GM12878 (cell line): ENCODE results near the gene SLC30A4. TPM values are rescaled to one million over a fixed set of nuclear protein-coding genes. Genes with fewer than 3 reads are reported as not detected.

ENCODE experiments used
- ATAC-seq: fragments of 200-7000 bp; cut with Tn5 transposase; 3 replicates; pipeline ENCODE4 v1.9.1; 2020; ENCODE audit warnings: mild to moderate bottlenecking, moderate library complexity
- BruUV-seq: library from RNA; stranded (reverse); fragments of 400-500 nt; replicated peaks from 2 replicates; lab custom pipeline; 2021; lab: Mats Ljungman, UMichigan
- CTCF ChIA-PET: fragments of 300-600 bp; sonication (Branson Sonifier 250); formaldehyde crosslinking; extraction: SDS; loops from one replicate; lab custom pipeline; 2021; ENCODE audit warnings: inconsistent platforms; lab: Yijun Ruan, JAX
- POLR2A ChIA-PET: fragments of 350-600 bp; formaldehyde crosslinking; extraction: SDS; loops from one replicate; lab custom pipeline; 2021; ENCODE audit warnings: inconsistent platforms; lab: Charles Lee
- RAD21 ChIA-PET: fragments of 300-600 bp; sonication (Branson Sonifier 250); formaldehyde crosslinking; loops from one replicate; lab custom pipeline; 2023; ENCODE audit warnings: antibody characterized with exemption; ENCODE audit not compliant: unreplicated experiment; lab: Charles Lee
- SMC1A ChIA-PET: fragments of 300-600 bp; sonication (Branson Sonifier 250); formaldehyde crosslinking; loops from one replicate; lab custom pipeline; 2023; ENCODE audit not compliant: unreplicated experiment, uncharacterized antibody; lab: Charles Lee
- DNase-seq: peaks from one replicate; pipeline ENCODE4 v3.0.0-alpha.2; 2011; ENCODE audit warnings: low read depth, low spot score
- FAIRE-seq: peaks from 3 replicates; lab custom pipeline; 2011; peaks lifted over from hg19 to GRCh38; lab: Jason Lieb, UNC
- H2AFZ ChIP-seq: 2 replicates; pipeline ENCODE4 v1.6.0; 2011; ENCODE audit warnings: low read depth, low read length, control low read depth; ENCODE audit not compliant: control insufficient read depth
- H3K27ac ChIP-seq: 2 replicates; pipeline ENCODE4 v1.5.1; 2011; ENCODE audit warnings: control low read depth; ENCODE audit not compliant: control insufficient read depth, insufficient read depth
- H3K27me3 ChIP-seq, 2 experiments: replicated peaks in 1 of 2; 2 replicates each; pipeline versions ENCODE4 v1.6.0 to v1.6.1; 2011; ENCODE audit warnings: low read length in 1 of 2; ENCODE audit not compliant: control insufficient read depth in 2 of 2, insufficient read depth in 2 of 2
- H3K36me3 ChIP-seq, 2 experiments: 2 replicates each; pipeline ENCODE4 v1.5.1; 2011; ENCODE audit warnings: low read length in 1 of 2; ENCODE audit not compliant: control insufficient read depth in 2 of 2, insufficient read depth in 2 of 2
- H3K4me1 ChIP-seq: 2 replicates; pipeline ENCODE4 v1.6.1; 2011; ENCODE audit warnings: mild to moderate bottlenecking, low read length, moderate library complexity, mixed read lengths; ENCODE audit not compliant: control insufficient read depth, insufficient read depth
- H3K4me2 ChIP-seq: 2 replicates; pipeline ENCODE4 v1.6.0; 2011; ENCODE audit warnings: control low read depth; ENCODE audit not compliant: control insufficient read depth, insufficient read depth
- H3K4me3 ChIP-seq: fragments of 200-600 bp; sonication (generic); 2 replicates; pipeline ENCODE4 v1.5.1; 2016
- H3K79me2 ChIP-seq: 2 replicates; pipeline ENCODE4 v1.6.0; 2011; ENCODE audit warnings: low read length; ENCODE audit not compliant: control insufficient read depth, insufficient read depth
- H3K9ac ChIP-seq: 2 replicates; pipeline ENCODE4 v1.8.0; 2011; ENCODE audit warnings: low read length, control low read depth, mixed read lengths; ENCODE audit not compliant: control insufficient read depth, insufficient read depth
- H3K9me3 ChIP-seq: replicated peaks from 3 replicates; pipeline ENCODE4 v1.5.1; 2011; ENCODE audit warnings: mild to moderate bottlenecking, low read length; ENCODE audit not compliant: control insufficient read depth, insufficient read depth
- H4K20me1 ChIP-seq: 2 replicates; pipeline ENCODE4 v1.6.0; 2011; ENCODE audit not compliant: control insufficient read depth, insufficient read depth
- ATF7 ChIP-seq: fragments of 450-650 bp; IDR thresholded peaks from 2 replicates; pipeline ENCODE4 v1.6.1; 2016; ENCODE audit warnings: low read depth, mild to moderate bottlenecking
- BCL11A ChIP-seq: IDR thresholded peaks from 2 replicates; pipeline ENCODE4 v1.6.1; 2011; ENCODE audit warnings: low read depth, low read length
- CREB1 ChIP-seq: IDR thresholded peaks from 2 replicates; pipeline ENCODE4 v1.6.1; 2012; ENCODE audit warnings: low read depth, mild to moderate bottlenecking, inconsistent platforms
- E2F8 ChIP-seq: fragments of 450-650 bp; IDR thresholded peaks from 2 replicates; pipeline ENCODE4 v1.6.1; 2018; ENCODE audit warnings: mild to moderate bottlenecking, low read depth, moderate library complexity; ENCODE audit not compliant: partially characterized antibody
- ETV6 ChIP-seq, 2 experiments: fragments of 450-650 bp in 1 of 2; IDR thresholded peaks in 1 of 2; conservative IDR thresholded peaks in 1 of 2; 2 replicates each; pipeline ENCODE4 v1.6.1; 2014; ENCODE audit warnings: antibody characterized with exemption in 1 of 2, borderline replicate concordance in 1 of 2, low read depth in 1 of 2, mild to moderate bottlenecking in 1 of 2, moderate library complexity in 1 of 2
- JUNB ChIP-seq: IDR thresholded peaks from 2 replicates; pipeline ENCODE4 v1.6.1; 2016; ENCODE audit warnings: antibody characterized with exemption, mild to moderate bottlenecking
- MAX ChIP-seq: IDR thresholded peaks from 2 replicates; pipeline ENCODE4 v1.6.1; 2012; ENCODE audit warnings: low read depth, low read length, improper control_type of control experiment
- MTA3 ChIP-seq: IDR thresholded peaks from 2 replicates; pipeline ENCODE4 v1.6.1; 2012; ENCODE audit warnings: low read length, inconsistent platforms, borderline replicate concordance
- NFYB ChIP-seq: IDR thresholded peaks from 2 replicates; pipeline ENCODE4 v1.6.1; 2011; ENCODE audit warnings: low read depth, mild to moderate bottlenecking, low read length, improper control_type of control experiment, moderate library complexity; ENCODE audit not compliant: insufficient read depth
- POLR2A ChIP-seq: IDR thresholded peaks from 2 replicates; pipeline ENCODE4 v1.6.1; 2011; ENCODE audit warnings: low read depth, mild to moderate bottlenecking, low read length
- RBBP5 ChIP-seq: fragments of 200-600 bp; sonication (generic); conservative IDR thresholded peaks from 2 replicates; pipeline ENCODE4 v1.6.1; 2016
- SKIL ChIP-seq: fragments of 450-650 bp; IDR thresholded peaks from 2 replicates; pipeline ENCODE4 v1.6.1; 2017; ENCODE audit warnings: mild to moderate bottlenecking, low read depth, inconsistent platforms; ENCODE audit not compliant: poor library complexity, severe bottlenecking
- SMAD5 ChIP-seq: IDR thresholded peaks from 2 replicates; pipeline ENCODE4 v1.6.1; 2016; ENCODE audit warnings: antibody characterized with exemption, low read depth
- STAT3 ChIP-seq: IDR thresholded peaks from 2 replicates; pipeline ENCODE4 v1.6.1; 2011; ENCODE audit warnings: low read depth, low read length, improper control_type of control experiment
- TCF3 ChIP-seq: IDR thresholded peaks from 2 replicates; pipeline ENCODE4 v1.6.1; 2012; ENCODE audit warnings: low read depth, mild to moderate bottlenecking, low read length, borderline replicate concordance; ENCODE audit not compliant: insufficient read depth
- WRNIP1 ChIP-seq: IDR thresholded peaks from 2 replicates; pipeline ENCODE4 v1.6.1; 2011; ENCODE audit warnings: low read depth, low read length, improper control_type of control experiment, borderline replicate concordance
- YY1 ChIP-seq: IDR thresholded peaks from 2 replicates; pipeline ENCODE4 v1.6.1; 2011; ENCODE audit warnings: low read depth, mild to moderate bottlenecking, low read length
- ZNF384 ChIP-seq: IDR thresholded peaks from 2 replicates; pipeline ENCODE4 v1.6.1; 2012; ENCODE audit warnings: low read depth, mild to moderate bottlenecking, low read length, improper control_type of control experiment, borderline replicate concordance
- WGBS: methylation state at CpG from one replicate; pipeline ENCODE4 v1.1.6; 2016; ENCODE audit warnings: low lambda C conversion rate; ENCODE audit not compliant: insufficient replicate concordance, insufficient coverage; ENCODE audit errors: missing lambda C conversion rate; 5-methylcytosine and 5-hydroxymethylcytosine counted together
- in situ Hi-C: fragments of 300-500 bp; cut with MboI; formaldehyde crosslinking; loops from 9 replicates; pipeline ENCODE4 v1.14.3; 2018; ENCODE audit warnings: mixed read lengths
- intact Hi-C: fragments of 100-400 bp; cut with micrococcal nuclease; formaldehyde crosslinking; loops from one replicate; pipeline ENCODE4 v1.14.2; 2022; ENCODE audit not compliant: unreplicated experiment
- polyA plus RNA-seq, 11 experiments: library from polyadenylated mRNA; depleted of rRNA in 4 of 11; unstranded in 6 of 11; stranded (reverse) in 5 of 11; fragments of >200 nt; fragmentation: Nextera tagmentation in 4 of 11; fragmentation: Illumina TruSeq in 1 of 11; extraction: Ambion mirVana in 4 of 11; extraction: Trizol in 1 of 11; gene quantifications; 1 replicate in 1 of 11; 2 replicates in 10 of 11; pipeline versions ENCODE4 v1.2.1 to v1.2.3, GENCODE V29; 2011 to 2016; ENCODE audit warnings: inconsistent platforms in 2 of 11, missing spikeins in 2 of 11, low read depth in 1 of 11
- total RNA-seq, 4 experiments: library from RNA; depleted of rRNA in 3 of 4; stranded (reverse); fragments of >200 nt in 3 of 4; fragmentation: Illumina TruSeq in 1 of 4; extraction: Trizol in 1 of 4; gene quantifications; 2 replicates each; pipeline versions ENCODE4 v1.2.1 to v1.2.3, GENCODE V29; 2013 to 2021

SLC30A4 gene
- total and polyA plus RNA-seq, 10 of the 15 experiments (the other 5 are each of a cell fraction or from before 2014, with no cell fraction given) = 0.05 to 0.31 (median 0.20) TPM

GRCh38 chr15:45510758-45511280, 11.7 kb downstream of the SLC30A4 start:
- TF ChIP-seq CREB1 = no peak
- no peak for TF ChIP-seq ZNF384
- no peak for TF ChIP-seq MAX
- no peak for TF ChIP-seq SMAD5
- TF ChIP-seq ETV6 (conservative IDR thresholded peaks at IDR 0.05 in 1 of 2, IDR thresholded peaks at IDR 0.05 in 1 of 2; ENCODE audit: borderline replicate concordance in 1 of 2, low read depth in 1 of 2) = no peak
- TF ChIP-seq WRNIP1 = no peak
- no peak for TF ChIP-seq BCL11A
- no peak for TF ChIP-seq RBBP5
- TF ChIP-seq POLR2A = no peak
- no peak for TF ChIP-seq NFYB
- TF ChIP-seq STAT3 = no peak
- no peak for TF ChIP-seq SKIL
- no peak for TF ChIP-seq E2F8
- no peak for TF ChIP-seq MTA3
- no peak for TF ChIP-seq YY1
- TF ChIP-seq JUNB = no peak
- no peak for TF ChIP-seq TCF3
- TF ChIP-seq ATF7 = no peak
- H4K20me1 ChIP-seq = no peaks in the 10 kb centered on the region
- in situ Hi-C loops (no loop called here), intact Hi-C loops (no loop called here)
- FAIRE-seq (no peak), ATAC-seq (no peak), DNase-seq (no peak)
- H3K27me3 ChIP-seq = no peaks in the 10 kb centered on the region
- 57% methylated on average over 4 of the region's 4 CpGs for WGBS
- H3K4me2 ChIP-seq = no peak overlapping the region
- H3K4me1 ChIP-seq = no peaks in the 10 kb centered on the region
- ChIA-PET RAD21 (no interaction called here), SMC1A (interaction anchor here (1.2 to 1.3 kb wide), 2 partner anchors 46 to 101 kb away, joined by 3 to 4 read pairs; no protein-coding TSS in a partner anchor), POLR2A (no interaction called here), CTCF (interaction anchor here (1.3 to 3.3 kb wide), 3 partner anchors 52 to 103 kb away, joined by 5 to 10 read pairs (median 7); no protein-coding TSS in a partner anchor)
- H2AFZ ChIP-seq = no peak overlapping the region
- BruUV-seq = no TSS peak
- H3K9ac ChIP-seq = no peak overlapping the region
- H3K36me3 ChIP-seq = no peaks in the 10 kb centered on the region
- H3K9me3 ChIP-seq = no peaks in the 10 kb centered on the region
- H3K79me2 ChIP-seq = no peaks in the 10 kb centered on the region
- no peak overlapping the region for H3K27ac ChIP-seq
- H3K4me3 ChIP-seq = no peak overlapping the region
